Measurements from ENCODE around the gene HERC4. TPM values are rescaled to one million over a fixed set of nuclear protein-coding genes. Genes with fewer than 3 reads are reported as not detected.

HERC4 gene
- total RNA-seq, 2 donors from 2014 or later = 22.0 to 22.5 TPM

DNA sequence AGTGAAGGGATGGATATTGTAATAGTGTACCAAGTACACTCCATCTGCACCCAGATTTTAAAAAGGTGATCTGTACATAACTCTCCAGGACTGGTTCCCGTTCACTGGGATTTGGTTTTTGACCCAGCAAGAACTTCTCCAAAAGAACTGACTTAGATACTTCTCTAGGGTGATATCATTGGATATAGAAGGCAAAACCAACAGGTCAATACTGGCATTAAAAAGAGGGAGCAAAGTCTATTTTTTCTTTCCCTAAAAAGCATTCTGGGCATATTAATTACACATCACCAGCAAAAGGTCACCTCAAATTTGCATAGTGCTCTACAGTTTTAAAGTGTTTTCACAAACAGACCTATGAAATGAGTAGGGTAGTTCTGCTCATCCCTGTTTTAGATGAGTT is 37.8 kb upstream of the HERC4 start:
- TF ChIP-seq, protein P1, sequence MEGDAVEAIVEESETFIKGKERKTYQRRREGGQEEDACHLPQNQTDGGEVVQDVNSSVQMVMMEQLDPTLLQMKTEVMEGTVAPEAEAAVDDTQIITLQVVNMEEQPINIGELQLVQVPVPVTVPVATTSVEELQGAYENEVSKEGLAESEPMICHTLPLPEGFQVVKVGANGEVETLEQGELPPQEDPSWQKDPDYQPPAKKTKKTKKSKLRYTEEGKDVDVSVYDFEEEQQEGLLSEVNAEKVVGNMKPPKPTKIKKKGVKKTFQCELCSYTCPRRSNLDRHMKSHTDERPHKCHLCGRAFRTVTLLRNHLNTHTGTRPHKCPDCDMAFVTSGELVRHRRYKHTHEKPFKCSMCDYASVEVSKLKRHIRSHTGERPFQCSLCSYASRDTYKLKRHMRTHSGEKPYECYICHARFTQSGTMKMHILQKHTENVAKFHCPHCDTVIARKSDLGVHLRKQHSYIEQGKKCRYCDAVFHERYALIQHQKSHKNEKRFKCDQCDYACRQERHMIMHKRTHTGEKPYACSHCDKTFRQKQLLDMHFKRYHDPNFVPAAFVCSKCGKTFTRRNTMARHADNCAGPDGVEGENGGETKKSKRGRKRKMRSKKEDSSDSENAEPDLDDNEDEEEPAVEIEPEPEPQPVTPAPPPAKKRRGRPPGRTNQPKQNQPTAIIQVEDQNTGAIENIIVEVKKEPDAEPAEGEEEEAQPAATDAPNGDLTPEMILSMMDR (IDR thresholded peaks at IDR 0.05) = no peak
- no peaks in the 10 kb centered on the region for H3K4me1 ChIP-seq
- peak overlapping the region; percentile 80 to 82 for H3K27ac ChIP-seq
- H3K36me3 ChIP-seq = no peaks in the 10 kb centered on the region
- DNase-seq (ENCODE audit: low spot score) = no peak
- peak overlapping the region; percentile 42 to 47 for H3K4me3 ChIP-seq
- no peaks in the 10 kb centered on the region for H3K9me3 ChIP-seq
- H3K27me3 ChIP-seq = no peaks in the 10 kb centered on the region

DNA sequence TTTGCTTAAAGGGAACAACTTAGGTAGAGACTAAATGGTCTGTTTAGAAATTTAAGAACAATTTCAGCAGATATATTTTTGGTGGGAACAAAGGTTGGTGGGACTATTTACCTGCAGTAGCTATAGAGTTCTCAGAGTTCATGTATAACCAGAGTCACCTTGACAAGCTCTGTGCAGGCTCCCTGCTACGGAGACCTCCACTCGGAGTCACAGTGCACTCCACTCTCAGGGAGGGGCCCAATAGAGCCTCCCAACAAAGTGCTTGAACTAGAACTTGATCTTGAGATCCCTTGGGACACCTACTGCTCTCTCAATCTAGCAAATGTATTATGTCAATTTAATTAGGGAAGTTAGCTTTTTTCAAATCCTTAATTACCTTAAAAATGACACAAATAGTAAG is 36.5 kb upstream of the HERC4 start:
- DNase-seq (ENCODE audit: low spot score) = no peak
- TF ChIP-seq, protein P1 (IDR thresholded peaks at IDR 0.05) = no peak
- H3K36me3 ChIP-seq = no peaks in the 10 kb centered on the region
- H3K9me3 ChIP-seq = no peaks in the 10 kb centered on the region
- H3K27me3 ChIP-seq = no peaks in the 10 kb centered on the region
- no peaks in the 10 kb centered on the region for H3K4me1 ChIP-seq
- peak overlapping the region; percentile 80 to 82 for H3K27ac ChIP-seq
- peak overlapping the region; percentile 42 to 47 for H3K4me3 ChIP-seq

DNA sequence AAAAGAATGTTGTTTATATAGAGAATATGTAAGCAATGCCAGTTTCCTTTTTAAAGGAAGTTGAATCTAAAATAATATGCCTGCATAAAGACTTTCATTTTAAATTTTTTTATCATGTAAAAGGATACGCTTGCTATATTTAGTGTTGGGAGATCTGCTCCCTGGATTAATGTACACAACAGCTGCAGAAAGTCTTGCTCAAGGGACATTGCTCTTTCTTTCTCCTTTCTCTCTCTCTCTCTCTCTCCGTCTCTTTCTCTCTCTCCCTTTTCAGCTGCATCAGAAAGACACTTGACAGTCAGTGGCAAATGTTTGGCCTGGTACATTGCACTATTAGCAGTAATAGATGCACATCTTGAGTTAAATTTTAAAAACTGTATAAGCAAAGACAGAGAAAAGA is 34.9 kb upstream of the HERC4 start:
- Histone ChIP-seq H3K9me3 (no peaks in the 10 kb centered on the region), H3K4me1 (no peaks in the 10 kb centered on the region), H3K4me3 (peak overlapping the region; percentile 42 to 47), H3K27ac (peak overlapping the region; percentile 80 to 82), H3K36me3 (no peaks in the 10 kb centered on the region), H3K27me3 (no peaks in the 10 kb centered on the region)
- TF ChIP-seq, protein P1 (IDR thresholded peaks at IDR 0.05) = no peak
- DNase-seq (ENCODE audit: low spot score) = no peak

DNA sequence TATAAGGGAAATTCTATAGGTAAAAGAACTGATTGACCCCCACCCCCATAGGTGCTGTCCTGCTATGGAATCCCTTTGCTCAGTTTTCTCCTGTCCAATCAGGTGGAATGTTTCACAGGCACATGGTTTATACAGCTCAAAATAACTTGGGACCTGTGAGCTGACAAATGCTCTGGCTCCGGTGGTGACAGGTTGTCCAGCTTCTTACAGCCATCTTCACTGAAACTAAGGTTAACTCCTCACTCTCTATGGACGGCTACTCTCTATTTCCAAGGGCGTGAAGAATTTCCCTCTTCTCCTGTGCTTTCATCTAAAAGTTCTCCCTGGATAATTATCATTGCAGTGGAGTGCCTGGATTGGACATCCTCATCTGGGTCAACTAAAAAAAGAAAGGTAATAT is 34.2 kb upstream of the HERC4 start, which contains the start of gene MYPN:
TSS of gene MYPN (plus strand) at position 158 of the 400 bp plus-strand sequence. CDS start 11,951 bp downstream, outside the sequence.
- Histone ChIP-seq H3K27ac (peak within 1 kb of the TSS; percentile 80 to 82), H3K4me1 (no peaks in the 10 kb centered on the region), H3K27me3 (no peaks in the 10 kb centered on the region), H3K36me3 (no peaks in the 10 kb centered on the region), H3K9me3 (no peaks in the 10 kb centered on the region), H3K4me3 (peak within 1 kb of the TSS; percentile 42 to 47)
- TF ChIP-seq, protein P1 (IDR thresholded peaks at IDR 0.05) = no peak
- no peak for DNase-seq (ENCODE audit: low spot score)

DNA sequence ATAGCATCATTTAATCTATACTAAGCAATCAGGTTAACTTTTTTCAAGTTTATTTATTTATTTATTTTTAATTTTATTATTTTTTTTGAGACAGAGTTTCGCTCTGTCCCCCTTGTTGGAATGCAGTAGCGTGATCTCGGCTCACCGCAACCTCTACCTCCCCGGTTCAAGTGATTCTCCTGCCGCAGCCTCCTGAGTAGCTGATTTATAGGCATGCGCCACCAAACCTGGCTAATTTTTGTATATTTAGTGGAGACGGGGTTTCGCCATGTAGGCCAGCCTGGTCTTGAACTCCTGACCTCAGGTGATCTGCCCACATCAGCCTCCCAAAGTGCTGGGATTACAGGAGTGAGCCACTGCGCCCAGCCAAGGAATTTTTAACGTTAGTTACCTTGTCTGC is 33.6 kb upstream of the HERC4 start:
- no peaks in the 10 kb centered on the region for H3K36me3 ChIP-seq
- no peaks in the 10 kb centered on the region for H3K9me3 ChIP-seq
- H3K4me3 ChIP-seq = peak overlapping the region in 1 of 2 donors; percentile 16
- no peak for DNase-seq (ENCODE audit: low spot score)
- H3K27me3 ChIP-seq = no peaks in the 10 kb centered on the region
- TF ChIP-seq, protein P1 (IDR thresholded peaks at IDR 0.05) = no peak
- peak overlapping the region; percentile 80 to 82 for H3K27ac ChIP-seq
- no peaks in the 10 kb centered on the region for H3K4me1 ChIP-seq

DNA sequence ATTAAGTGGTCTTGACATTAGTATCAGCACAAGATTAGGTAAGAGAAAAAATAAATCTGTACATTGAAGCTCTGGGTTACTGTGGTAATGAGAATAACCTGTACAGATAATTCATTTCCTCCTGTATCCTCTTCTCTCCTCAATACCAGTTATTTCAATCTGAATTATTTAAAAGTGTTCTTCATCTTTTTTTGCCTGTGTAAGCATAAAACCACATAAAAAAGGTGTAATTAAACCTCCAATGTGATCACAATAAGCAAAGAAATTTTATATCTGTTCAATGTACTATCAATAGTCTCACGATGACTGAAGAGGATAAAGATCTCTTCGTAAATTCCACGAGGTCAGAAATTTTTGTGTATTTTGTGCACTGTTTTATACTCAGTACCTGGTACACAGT is 33.0 kb upstream of the HERC4 start:
- H3K9me3 ChIP-seq = no peaks in the 10 kb centered on the region
- H3K27me3 ChIP-seq = no peaks in the 10 kb centered on the region
- TF ChIP-seq, protein P1 (IDR thresholded peaks at IDR 0.05) = no peak
- H3K4me1 ChIP-seq = no peaks in the 10 kb centered on the region
- H3K36me3 ChIP-seq = no peaks in the 10 kb centered on the region
- no peak for DNase-seq (ENCODE audit: low spot score)
- peak overlapping the region in 1 of 2 donors; percentile 82 for H3K27ac ChIP-seq
- no peak overlapping the region for H3K4me3 ChIP-seq

Measured in right atrium auricular region (tissue), 2 donors.